ENCODE results near the gene DLG5.

DNA sequence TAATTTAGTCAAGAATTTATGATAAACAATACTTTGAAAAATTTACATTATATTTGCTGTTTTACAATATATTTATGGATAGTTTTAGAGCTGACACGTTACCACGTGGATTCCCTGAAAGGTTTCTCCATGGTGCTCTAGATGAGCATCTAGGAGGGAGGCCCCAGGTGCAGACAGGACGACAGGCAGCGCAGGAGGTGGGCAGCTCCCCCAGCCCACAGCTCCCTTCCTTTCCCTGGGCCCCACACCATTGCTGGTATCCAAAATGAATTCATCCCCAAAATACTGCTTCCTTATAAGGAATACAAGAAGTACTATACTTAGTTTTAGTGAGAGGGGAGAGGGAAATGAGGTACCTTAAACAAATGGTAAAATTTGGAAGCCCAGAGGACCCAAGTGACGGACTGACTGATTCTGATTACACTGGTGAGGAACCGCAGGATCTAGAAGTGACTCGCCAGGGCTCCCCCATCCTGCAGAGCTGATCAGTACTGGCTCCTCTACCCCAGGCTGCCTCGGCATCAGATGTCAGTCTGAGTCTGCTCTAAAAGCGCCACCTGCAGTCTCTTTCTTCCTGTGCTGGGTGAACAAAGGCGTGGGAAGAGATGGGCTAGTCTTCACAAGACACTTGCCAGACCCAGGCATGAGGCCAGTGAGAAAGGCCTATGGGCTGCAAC is 89.2 kb downstream of the DLG5 start:
- TF ChIP-seq, protein P1, sequence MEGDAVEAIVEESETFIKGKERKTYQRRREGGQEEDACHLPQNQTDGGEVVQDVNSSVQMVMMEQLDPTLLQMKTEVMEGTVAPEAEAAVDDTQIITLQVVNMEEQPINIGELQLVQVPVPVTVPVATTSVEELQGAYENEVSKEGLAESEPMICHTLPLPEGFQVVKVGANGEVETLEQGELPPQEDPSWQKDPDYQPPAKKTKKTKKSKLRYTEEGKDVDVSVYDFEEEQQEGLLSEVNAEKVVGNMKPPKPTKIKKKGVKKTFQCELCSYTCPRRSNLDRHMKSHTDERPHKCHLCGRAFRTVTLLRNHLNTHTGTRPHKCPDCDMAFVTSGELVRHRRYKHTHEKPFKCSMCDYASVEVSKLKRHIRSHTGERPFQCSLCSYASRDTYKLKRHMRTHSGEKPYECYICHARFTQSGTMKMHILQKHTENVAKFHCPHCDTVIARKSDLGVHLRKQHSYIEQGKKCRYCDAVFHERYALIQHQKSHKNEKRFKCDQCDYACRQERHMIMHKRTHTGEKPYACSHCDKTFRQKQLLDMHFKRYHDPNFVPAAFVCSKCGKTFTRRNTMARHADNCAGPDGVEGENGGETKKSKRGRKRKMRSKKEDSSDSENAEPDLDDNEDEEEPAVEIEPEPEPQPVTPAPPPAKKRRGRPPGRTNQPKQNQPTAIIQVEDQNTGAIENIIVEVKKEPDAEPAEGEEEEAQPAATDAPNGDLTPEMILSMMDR (IDR thresholded peaks at IDR 0.05; ENCODE audit: low read depth, low read length, missing input control), result no peak
- TF ChIP-seq, protein P2, sequence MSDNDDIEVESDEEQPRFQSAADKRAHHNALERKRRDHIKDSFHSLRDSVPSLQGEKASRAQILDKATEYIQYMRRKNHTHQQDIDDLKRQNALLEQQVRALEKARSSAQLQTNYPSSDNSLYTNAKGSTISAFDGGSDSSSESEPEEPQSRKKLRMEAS (IDR thresholded peaks at IDR 0.05), result no peak
- no peak for TF ChIP-seq HNF4G (IDR thresholded peaks at IDR 0.05)
